ENCODE results near the gene GALNT7.

GALNT7 gene

DNA sequence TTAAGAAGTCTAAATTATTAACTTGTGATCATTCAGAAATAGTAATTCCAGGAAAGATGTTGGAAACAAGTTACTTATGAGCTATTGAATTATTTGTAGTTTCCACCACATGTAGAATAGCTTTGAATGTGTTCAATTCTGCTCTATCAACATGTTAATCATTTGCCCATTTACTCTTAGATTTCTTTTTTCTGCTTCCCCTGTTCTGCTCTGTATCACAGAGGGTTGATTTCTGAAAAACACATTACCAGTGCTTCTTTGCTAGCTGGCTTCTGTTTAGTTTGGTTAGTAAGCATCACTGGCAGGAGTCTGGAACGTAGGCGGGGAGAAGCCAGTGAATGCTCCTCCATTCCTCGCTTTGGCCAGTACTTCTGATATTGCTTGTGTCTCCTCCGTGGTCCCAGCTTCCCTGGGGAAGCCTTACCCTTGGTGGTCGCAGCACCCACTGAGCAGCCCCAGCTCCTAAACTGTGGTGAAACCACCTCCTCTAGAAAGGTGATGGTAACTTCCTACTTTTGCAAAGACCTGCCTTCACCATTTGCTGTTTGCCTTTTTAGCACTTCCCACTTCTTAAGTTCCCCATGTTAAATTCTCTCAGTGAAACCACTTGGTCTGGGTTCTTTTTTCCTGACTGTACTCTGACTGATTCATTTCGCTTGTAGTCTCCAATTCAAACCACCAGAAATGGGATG, 40.3 kb upstream of the GALNT7 start:
- Histone ChIP-seq H3K36me3 (ENCODE audit: low read length) (no peaks in the 10 kb centered on the region), H3F3A (ENCODE audit: insufficient read depth) (no peaks in the 10 kb centered on the region), H3K27me3 (ENCODE audit: low read length) (no peaks in the 10 kb centered on the region), H3K27ac (ENCODE audit: low read depth, low read length) (no peak overlapping the region), H3K4me2 (ENCODE audit: low read depth, low read length, poor library complexity, severe bottlenecking) (no peak overlapping the region), H3K9ac (ENCODE audit: low read length) (no peak overlapping the region), H3K79me2 (ENCODE audit: insufficient read depth, low read length) (no peaks in the 10 kb centered on the region), H4K20me1 (ENCODE audit: low read depth, low read length) (no peaks in the 10 kb centered on the region), H3K9me2 (replicated peaks; ENCODE audit: insufficient read depth, low read length) (no peaks in the 10 kb centered on the region), H3K9me3 (ENCODE audit: insufficient read depth, low read length) (no peaks in the 10 kb centered on the region), H3K4me3 (ENCODE audit: insufficient read depth, low read length, poor library complexity, severe bottlenecking) (no peak overlapping the region), H2AFZ (ENCODE audit: low read depth, low read length, severe bottlenecking) (no peak overlapping the region)
- TF ChIP-seq, protein P1, sequence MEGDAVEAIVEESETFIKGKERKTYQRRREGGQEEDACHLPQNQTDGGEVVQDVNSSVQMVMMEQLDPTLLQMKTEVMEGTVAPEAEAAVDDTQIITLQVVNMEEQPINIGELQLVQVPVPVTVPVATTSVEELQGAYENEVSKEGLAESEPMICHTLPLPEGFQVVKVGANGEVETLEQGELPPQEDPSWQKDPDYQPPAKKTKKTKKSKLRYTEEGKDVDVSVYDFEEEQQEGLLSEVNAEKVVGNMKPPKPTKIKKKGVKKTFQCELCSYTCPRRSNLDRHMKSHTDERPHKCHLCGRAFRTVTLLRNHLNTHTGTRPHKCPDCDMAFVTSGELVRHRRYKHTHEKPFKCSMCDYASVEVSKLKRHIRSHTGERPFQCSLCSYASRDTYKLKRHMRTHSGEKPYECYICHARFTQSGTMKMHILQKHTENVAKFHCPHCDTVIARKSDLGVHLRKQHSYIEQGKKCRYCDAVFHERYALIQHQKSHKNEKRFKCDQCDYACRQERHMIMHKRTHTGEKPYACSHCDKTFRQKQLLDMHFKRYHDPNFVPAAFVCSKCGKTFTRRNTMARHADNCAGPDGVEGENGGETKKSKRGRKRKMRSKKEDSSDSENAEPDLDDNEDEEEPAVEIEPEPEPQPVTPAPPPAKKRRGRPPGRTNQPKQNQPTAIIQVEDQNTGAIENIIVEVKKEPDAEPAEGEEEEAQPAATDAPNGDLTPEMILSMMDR (IDR thresholded peaks at IDR 0.05; ENCODE audit: insufficient read depth, low read length, poor library complexity, severe bottlenecking), result no peak
- no peak for TF ChIP-seq EZH2phosphoT487 (conservative IDR thresholded peaks at IDR 0.05; ENCODE audit: low read length)

DNA sequence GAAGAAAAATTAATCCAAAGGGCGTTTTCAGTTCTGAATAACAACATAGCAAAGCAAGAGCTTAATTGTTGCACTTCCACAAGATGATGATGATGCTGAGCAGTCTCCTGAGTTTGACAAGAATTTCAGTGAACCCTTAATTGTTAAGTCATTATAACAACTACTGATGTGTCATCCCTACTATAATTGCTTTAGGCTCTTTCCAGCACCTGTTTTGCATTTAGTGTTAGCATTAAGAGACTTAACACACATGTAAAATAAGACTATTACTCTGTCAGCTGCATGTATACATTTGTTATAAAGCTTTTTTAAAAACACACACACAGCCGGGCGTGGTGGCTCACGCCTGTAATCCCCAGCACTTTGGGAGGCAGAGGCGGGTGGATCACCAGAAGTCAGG, 37.9 kb upstream of the GALNT7 start:
- H3K79me2 ChIP-seq (ENCODE audit: insufficient read depth, low read length), result no peaks in the 10 kb centered on the region
- no peaks in the 10 kb centered on the region for H3K9me2 ChIP-seq (replicated peaks; ENCODE audit: insufficient read depth, low read length)
- H3K4me2 ChIP-seq (ENCODE audit: low read depth, low read length, poor library complexity, severe bottlenecking), result no peak overlapping the region
- no peak overlapping the region for H3K9ac ChIP-seq (ENCODE audit: low read length)
- no peaks in the 10 kb centered on the region for H3K9me3 ChIP-seq (ENCODE audit: insufficient read depth, low read length)
- H3K27ac ChIP-seq (ENCODE audit: low read depth, low read length), result no peak overlapping the region
- no peak overlapping the region for H2AFZ ChIP-seq (ENCODE audit: low read depth, low read length, severe bottlenecking)
- TF ChIP-seq, protein P1 (IDR thresholded peaks at IDR 0.05; ENCODE audit: insufficient read depth, low read length, poor library complexity, severe bottlenecking), result no peak
- TF ChIP-seq EZH2phosphoT487 (conservative IDR thresholded peaks at IDR 0.05; ENCODE audit: low read length), result no peak
- no peaks in the 10 kb centered on the region for H3K27me3 ChIP-seq (ENCODE audit: low read length)
- H3K36me3 ChIP-seq (ENCODE audit: low read length), result no peaks in the 10 kb centered on the region
- H3F3A ChIP-seq (ENCODE audit: insufficient read depth), result no peaks in the 10 kb centered on the region
- no peaks in the 10 kb centered on the region for H4K20me1 ChIP-seq (ENCODE audit: low read depth, low read length)
- no peak overlapping the region for H3K4me3 ChIP-seq (ENCODE audit: insufficient read depth, low read length, poor library complexity, severe bottlenecking)

DNA sequence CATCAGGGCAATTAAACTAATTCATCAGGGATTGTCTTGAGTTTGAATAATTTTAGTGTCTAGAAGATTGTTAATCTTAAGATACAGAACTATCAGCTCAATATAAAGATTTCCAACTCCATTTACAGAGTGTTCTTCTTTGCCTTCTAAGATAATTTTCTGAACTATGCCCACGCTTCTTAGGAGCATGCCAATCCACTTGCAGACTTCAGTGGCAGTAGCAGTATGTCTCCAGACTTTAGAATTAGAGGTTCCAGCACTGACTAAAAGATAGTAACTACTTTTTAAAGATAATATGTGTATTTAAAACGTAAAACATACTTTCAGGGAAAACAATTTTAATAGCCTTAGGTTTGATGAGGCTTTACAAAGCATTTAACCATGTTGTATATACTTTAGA, 34.2 kb upstream of the GALNT7 start:
- Histone ChIP-seq H3K9ac (ENCODE audit: low read length) (no peak overlapping the region), H2AFZ (ENCODE audit: low read depth, low read length, severe bottlenecking) (no peak overlapping the region), H3K9me2 (replicated peaks; ENCODE audit: insufficient read depth, low read length) (no peaks in the 10 kb centered on the region), H3F3A (ENCODE audit: insufficient read depth) (no peaks in the 10 kb centered on the region), H3K4me3 (ENCODE audit: insufficient read depth, low read length, poor library complexity, severe bottlenecking) (no peak overlapping the region), H3K79me2 (ENCODE audit: insufficient read depth, low read length) (no peaks in the 10 kb centered on the region), H3K36me3 (ENCODE audit: low read length) (no peaks in the 10 kb centered on the region), H3K4me2 (ENCODE audit: low read depth, low read length, poor library complexity, severe bottlenecking) (no peak overlapping the region), H4K20me1 (ENCODE audit: low read depth, low read length) (no peaks in the 10 kb centered on the region), H3K27me3 (ENCODE audit: low read length) (no peaks in the 10 kb centered on the region), H3K27ac (ENCODE audit: low read depth, low read length) (no peak overlapping the region), H3K9me3 (ENCODE audit: insufficient read depth, low read length) (no peaks in the 10 kb centered on the region)
- no peak for TF ChIP-seq EZH2phosphoT487 (conservative IDR thresholded peaks at IDR 0.05; ENCODE audit: low read length)
- TF ChIP-seq, protein P1 (IDR thresholded peaks at IDR 0.05; ENCODE audit: insufficient read depth, low read length, poor library complexity, severe bottlenecking), result no peak

Data from SU-DHL-6 (cell line).